ENCODE measurements around the gene QKI.

- no peak for TF ChIP-seq POLR2A (IDR thresholded peaks at IDR 0.05; ENCODE audit: low read depth, low read length)
- TF ChIP-seq, protein P1, sequence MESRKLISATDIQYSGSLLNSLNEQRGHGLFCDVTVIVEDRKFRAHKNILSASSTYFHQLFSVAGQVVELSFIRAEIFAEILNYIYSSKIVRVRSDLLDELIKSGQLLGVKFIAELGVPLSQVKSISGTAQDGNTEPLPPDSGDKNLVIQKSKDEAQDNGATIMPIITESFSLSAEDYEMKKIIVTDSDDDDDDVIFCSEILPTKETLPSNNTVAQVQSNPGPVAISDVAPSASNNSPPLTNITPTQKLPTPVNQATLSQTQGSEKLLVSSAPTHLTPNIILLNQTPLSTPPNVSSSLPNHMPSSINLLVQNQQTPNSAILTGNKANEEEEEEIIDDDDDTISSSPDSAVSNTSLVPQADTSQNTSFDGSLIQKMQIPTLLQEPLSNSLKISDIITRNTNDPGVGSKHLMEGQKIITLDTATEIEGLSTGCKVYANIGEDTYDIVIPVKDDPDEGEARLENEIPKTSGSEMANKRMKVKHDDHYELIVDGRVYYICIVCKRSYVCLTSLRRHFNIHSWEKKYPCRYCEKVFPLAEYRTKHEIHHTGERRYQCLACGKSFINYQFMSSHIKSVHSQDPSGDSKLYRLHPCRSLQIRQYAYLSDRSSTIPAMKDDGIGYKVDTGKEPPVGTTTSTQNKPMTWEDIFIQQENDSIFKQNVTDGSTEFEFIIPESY (IDR thresholded peaks at IDR 0.05): no peak
- no peak for TF ChIP-seq EGR1 (IDR thresholded peaks at IDR 0.05; ENCODE audit: borderline replicate concordance in 1 of 2, low read depth in 2 of 2, low read length in 2 of 2)
- no peak for TF ChIP-seq NFYB (IDR thresholded peaks at IDR 0.05; ENCODE audit: insufficient read depth, low read depth, low read length)
- TF ChIP-seq EZH2 (IDR thresholded peaks at IDR 0.05; ENCODE audit: borderline replicate concordance, control insufficient read depth, low read depth, low read length): no peak
- TF ChIP-seq, protein P2, sequence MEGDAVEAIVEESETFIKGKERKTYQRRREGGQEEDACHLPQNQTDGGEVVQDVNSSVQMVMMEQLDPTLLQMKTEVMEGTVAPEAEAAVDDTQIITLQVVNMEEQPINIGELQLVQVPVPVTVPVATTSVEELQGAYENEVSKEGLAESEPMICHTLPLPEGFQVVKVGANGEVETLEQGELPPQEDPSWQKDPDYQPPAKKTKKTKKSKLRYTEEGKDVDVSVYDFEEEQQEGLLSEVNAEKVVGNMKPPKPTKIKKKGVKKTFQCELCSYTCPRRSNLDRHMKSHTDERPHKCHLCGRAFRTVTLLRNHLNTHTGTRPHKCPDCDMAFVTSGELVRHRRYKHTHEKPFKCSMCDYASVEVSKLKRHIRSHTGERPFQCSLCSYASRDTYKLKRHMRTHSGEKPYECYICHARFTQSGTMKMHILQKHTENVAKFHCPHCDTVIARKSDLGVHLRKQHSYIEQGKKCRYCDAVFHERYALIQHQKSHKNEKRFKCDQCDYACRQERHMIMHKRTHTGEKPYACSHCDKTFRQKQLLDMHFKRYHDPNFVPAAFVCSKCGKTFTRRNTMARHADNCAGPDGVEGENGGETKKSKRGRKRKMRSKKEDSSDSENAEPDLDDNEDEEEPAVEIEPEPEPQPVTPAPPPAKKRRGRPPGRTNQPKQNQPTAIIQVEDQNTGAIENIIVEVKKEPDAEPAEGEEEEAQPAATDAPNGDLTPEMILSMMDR (IDR thresholded peaks at IDR 0.05 in 2 of 3, conservative IDR thresholded peaks at IDR 0.05 in 1 of 3; ENCODE audit: control insufficient read depth in 2 of 3, extremely low read depth in 1 of 3, insufficient read depth in 1 of 3, low read depth in 3 of 3, low read length in 3 of 3): no peak
- TF ChIP-seq, protein P3, sequence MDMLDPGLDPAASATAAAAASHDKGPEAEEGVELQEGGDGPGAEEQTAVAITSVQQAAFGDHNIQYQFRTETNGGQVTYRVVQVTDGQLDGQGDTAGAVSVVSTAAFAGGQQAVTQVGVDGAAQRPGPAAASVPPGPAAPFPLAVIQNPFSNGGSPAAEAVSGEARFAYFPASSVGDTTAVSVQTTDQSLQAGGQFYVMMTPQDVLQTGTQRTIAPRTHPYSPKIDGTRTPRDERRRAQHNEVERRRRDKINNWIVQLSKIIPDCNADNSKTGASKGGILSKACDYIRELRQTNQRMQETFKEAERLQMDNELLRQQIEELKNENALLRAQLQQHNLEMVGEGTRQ (IDR thresholded peaks at IDR 0.05; ENCODE audit: borderline replicate concordance, low read depth, low read length): no peak
- TF ChIP-seq, protein P4, sequence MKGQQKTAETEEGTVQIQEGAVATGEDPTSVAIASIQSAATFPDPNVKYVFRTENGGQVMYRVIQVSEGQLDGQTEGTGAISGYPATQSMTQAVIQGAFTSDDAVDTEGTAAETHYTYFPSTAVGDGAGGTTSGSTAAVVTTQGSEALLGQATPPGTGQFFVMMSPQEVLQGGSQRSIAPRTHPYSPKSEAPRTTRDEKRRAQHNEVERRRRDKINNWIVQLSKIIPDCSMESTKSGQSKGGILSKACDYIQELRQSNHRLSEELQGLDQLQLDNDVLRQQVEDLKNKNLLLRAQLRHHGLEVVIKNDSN (IDR thresholded peaks at IDR 0.05; ENCODE audit: borderline replicate concordance, extremely low read length, insufficient read depth, low read depth, low read length): no peak
- TF ChIP-seq TCF12 (IDR thresholded peaks at IDR 0.05; ENCODE audit: low read depth, low read length): no peak
- no peak for TF ChIP-seq ZBTB40 (IDR thresholded peaks at IDR 0.05; ENCODE audit: borderline replicate concordance)
- TF ChIP-seq, protein P5, sequence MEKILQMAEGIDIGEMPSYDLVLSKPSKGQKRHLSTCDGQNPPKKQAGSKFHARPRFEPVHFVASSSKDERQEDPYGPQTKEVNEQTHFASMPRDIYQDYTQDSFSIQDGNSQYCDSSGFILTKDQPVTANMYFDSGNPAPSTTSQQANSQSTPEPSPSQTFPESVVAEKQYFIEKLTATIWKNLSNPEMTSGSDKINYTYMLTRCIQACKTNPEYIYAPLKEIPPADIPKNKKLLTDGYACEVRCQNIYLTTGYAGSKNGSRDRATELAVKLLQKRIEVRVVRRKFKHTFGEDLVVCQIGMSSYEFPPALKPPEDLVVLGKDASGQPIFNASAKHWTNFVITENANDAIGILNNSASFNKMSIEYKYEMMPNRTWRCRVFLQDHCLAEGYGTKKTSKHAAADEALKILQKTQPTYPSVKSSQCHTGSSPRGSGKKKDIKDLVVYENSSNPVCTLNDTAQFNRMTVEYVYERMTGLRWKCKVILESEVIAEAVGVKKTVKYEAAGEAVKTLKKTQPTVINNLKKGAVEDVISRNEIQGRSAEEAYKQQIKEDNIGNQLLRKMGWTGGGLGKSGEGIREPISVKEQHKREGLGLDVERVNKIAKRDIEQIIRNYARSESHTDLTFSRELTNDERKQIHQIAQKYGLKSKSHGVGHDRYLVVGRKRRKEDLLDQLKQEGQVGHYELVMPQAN (conservative IDR thresholded peaks at IDR 0.05): no peak
- TF ChIP-seq SMC3 (IDR thresholded peaks at IDR 0.05; ENCODE audit: borderline replicate concordance, low read length): no peak
- TF ChIP-seq CHD2 (IDR thresholded peaks at IDR 0.05; ENCODE audit: borderline replicate concordance, low read depth, low read length): no peak
- TF ChIP-seq, protein P6, sequence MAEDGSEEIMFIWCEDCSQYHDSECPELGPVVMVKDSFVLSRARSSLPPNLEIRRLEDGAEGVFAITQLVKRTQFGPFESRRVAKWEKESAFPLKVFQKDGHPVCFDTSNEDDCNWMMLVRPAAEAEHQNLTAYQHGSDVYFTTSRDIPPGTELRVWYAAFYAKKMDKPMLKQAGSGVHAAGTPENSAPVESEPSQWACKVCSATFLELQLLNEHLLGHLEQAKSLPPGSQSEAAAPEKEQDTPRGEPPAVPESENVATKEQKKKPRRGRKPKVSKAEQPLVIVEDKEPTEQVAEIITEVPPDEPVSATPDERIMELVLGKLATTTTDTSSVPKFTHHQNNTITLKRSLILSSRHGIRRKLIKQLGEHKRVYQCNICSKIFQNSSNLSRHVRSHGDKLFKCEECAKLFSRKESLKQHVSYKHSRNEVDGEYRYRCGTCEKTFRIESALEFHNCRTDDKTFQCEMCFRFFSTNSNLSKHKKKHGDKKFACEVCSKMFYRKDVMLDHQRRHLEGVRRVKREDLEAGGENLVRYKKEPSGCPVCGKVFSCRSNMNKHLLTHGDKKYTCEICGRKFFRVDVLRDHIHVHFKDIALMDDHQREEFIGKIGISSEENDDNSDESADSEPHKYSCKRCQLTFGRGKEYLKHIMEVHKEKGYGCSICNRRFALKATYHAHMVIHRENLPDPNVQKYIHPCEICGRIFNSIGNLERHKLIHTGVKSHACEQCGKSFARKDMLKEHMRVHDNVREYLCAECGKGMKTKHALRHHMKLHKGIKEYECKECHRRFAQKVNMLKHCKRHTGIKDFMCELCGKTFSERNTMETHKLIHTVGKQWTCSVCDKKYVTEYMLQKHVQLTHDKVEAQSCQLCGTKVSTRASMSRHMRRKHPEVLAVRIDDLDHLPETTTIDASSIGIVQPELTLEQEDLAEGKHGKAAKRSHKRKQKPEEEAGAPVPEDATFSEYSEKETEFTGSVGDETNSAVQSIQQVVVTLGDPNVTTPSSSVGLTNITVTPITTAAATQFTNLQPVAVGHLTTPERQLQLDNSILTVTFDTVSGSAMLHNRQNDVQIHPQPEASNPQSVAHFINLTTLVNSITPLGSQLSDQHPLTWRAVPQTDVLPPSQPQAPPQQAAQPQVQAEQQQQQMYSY (CRISPR knock-in tag; IDR thresholded peaks at IDR 0.05): no peak
These were observed 90.6 kb downstream of the QKI start for GRCh38 chr6:163504984-163505640.
